HepG2 (cell line): ENCODE measurements around the gene DNLZ. TPM values are rescaled to one million over a fixed set of nuclear protein-coding genes. Genes with fewer than 3 reads are reported as not detected.
A peak's percentile ranks its signal among the peaks of the same experiment; 100 is the strongest.

Source experiments
- ARNTL ChIP-seq: sonication (generic); formaldehyde crosslinking; IDR thresholded peaks from 2 replicates; pipeline ENCODE4 v1.4.0; 2020; ENCODE audit warnings: mild to moderate bottlenecking, missing genetic modification reagents
- CBFB ChIP-seq: sonication (generic); formaldehyde crosslinking; IDR thresholded peaks from 2 replicates; pipeline ENCODE4 v1.4.0; 2020; ENCODE audit warnings: missing genetic modification reagents
- HMG20A ChIP-seq: IDR thresholded peaks from 2 replicates; pipeline ENCODE4 v1.6.1; 2016; ENCODE audit warnings: borderline replicate concordance
- IRF9 ChIP-seq: sonication (generic); formaldehyde crosslinking; IDR thresholded peaks from 2 replicates; pipeline ENCODE4 v1.8.0; 2022; ENCODE audit warnings: missing genetic modification reagents, mild to moderate bottlenecking, borderline replicate concordance
- JARID2 ChIP-seq: sonication (generic); formaldehyde crosslinking; IDR thresholded peaks from 2 replicates; pipeline ENCODE4 v1.8.1; 2023; ENCODE audit warnings: missing genetic modification reagents, inconsistent platforms; ENCODE audit not compliant: insufficient replicate concordance
- RELA ChIP-seq: sonication (generic); formaldehyde crosslinking; IDR thresholded peaks from 2 replicates; pipeline ENCODE4 v1.4.0; 2020; ENCODE audit warnings: missing genetic modification reagents
- SSRP1 ChIP-seq: IDR thresholded peaks from 2 replicates; pipeline ENCODE4 v1.6.1; 2016; ENCODE audit warnings: control low read depth
- STAG1 ChIP-seq: sonication (generic); formaldehyde crosslinking; IDR thresholded peaks from 2 replicates; pipeline ENCODE4 v1.4.0; 2020; ENCODE audit warnings: missing genetic modification reagents
- TERF1 ChIP-seq: sonication (generic); formaldehyde crosslinking; IDR thresholded peaks from 2 replicates; pipeline ENCODE4 v1.8.0; 2022; ENCODE audit warnings: mild to moderate bottlenecking, missing genetic modification reagents, moderate library complexity
- ZNF256 ChIP-seq: sonication (generic); formaldehyde crosslinking; conservative IDR thresholded peaks from 2 replicates; pipeline ENCODE4 v1.4.0; 2020; ENCODE audit warnings: missing genetic modification reagents
- ZNF501 ChIP-seq: sonication (generic); formaldehyde crosslinking; IDR thresholded peaks from 2 replicates; pipeline ENCODE4 v1.5.1; 2020; ENCODE audit warnings: mild to moderate bottlenecking, moderate library complexity, missing genetic modification reagents
- ZNF646 ChIP-seq: sonication (generic); formaldehyde crosslinking; IDR thresholded peaks from 2 replicates; pipeline ENCODE4 v1.9.0; 2021; ENCODE audit warnings: mild to moderate bottlenecking, missing genetic modification reagents
- ZSCAN21 ChIP-seq: sonication (generic); formaldehyde crosslinking; IDR thresholded peaks from 2 replicates; pipeline ENCODE4 v1.8.0; 2022; ENCODE audit warnings: mild to moderate bottlenecking, missing genetic modification reagents, moderate library complexity, borderline replicate concordance
- ZSCAN5A ChIP-seq: sonication (generic); formaldehyde crosslinking; IDR thresholded peaks from 2 replicates; pipeline ENCODE4 v1.8.0; 2022; ENCODE audit warnings: mild to moderate bottlenecking, missing genetic modification reagents, borderline replicate concordance
- ZZZ3 ChIP-seq: sonication (generic); formaldehyde crosslinking; IDR thresholded peaks from 2 replicates; pipeline ENCODE4 v1.4.0; 2020; ENCODE audit warnings: missing genetic modification reagents, mild to moderate bottlenecking, borderline replicate concordance
- polyA plus RNA-seq, 8 experiments: library from polyadenylated mRNA; depleted of rRNA in 3 of 8; stranded (reverse) in 7 of 8; unstranded in 1 of 8; fragments of >200 nt; fragmentation: Illumina TruSeq in 4 of 8; extraction: Trizol in 4 of 8; gene quantifications; 2 replicates each; pipeline versions ENCODE4 v1.2.1 to v1.2.3, GENCODE V29; 2011 to 2016; ENCODE audit warnings: low read depth in 4 of 8, missing spikeins in 1 of 8, mixed read lengths in 1 of 8; ENCODE audit not compliant: insufficient read depth in 1 of 8
- total RNA-seq, 5 experiments: library from RNA; depleted of rRNA; stranded (reverse); fragments of >200 nt; fragmentation: Illumina TruSeq; extraction: Trizol; gene quantifications; 2 replicates each; pipeline ENCODE4 v1.2.3, GENCODE V29; 2016; ENCODE audit warnings: low read depth in 1 of 5
- TF ChIP-seq, protein P1 (sequence below): sonication (generic); formaldehyde crosslinking; IDR thresholded peaks from 2 replicates; pipeline ENCODE4 v1.5.0; 2020; ENCODE audit warnings: missing genetic modification reagents

The DNLZ gene
- total and polyA plus RNA-seq, 2 of the 13 experiments (the other 11 are each of a cell fraction or from before 2014, with no cell fraction given) = 3.4 to 8.0 TPM

DNA sequence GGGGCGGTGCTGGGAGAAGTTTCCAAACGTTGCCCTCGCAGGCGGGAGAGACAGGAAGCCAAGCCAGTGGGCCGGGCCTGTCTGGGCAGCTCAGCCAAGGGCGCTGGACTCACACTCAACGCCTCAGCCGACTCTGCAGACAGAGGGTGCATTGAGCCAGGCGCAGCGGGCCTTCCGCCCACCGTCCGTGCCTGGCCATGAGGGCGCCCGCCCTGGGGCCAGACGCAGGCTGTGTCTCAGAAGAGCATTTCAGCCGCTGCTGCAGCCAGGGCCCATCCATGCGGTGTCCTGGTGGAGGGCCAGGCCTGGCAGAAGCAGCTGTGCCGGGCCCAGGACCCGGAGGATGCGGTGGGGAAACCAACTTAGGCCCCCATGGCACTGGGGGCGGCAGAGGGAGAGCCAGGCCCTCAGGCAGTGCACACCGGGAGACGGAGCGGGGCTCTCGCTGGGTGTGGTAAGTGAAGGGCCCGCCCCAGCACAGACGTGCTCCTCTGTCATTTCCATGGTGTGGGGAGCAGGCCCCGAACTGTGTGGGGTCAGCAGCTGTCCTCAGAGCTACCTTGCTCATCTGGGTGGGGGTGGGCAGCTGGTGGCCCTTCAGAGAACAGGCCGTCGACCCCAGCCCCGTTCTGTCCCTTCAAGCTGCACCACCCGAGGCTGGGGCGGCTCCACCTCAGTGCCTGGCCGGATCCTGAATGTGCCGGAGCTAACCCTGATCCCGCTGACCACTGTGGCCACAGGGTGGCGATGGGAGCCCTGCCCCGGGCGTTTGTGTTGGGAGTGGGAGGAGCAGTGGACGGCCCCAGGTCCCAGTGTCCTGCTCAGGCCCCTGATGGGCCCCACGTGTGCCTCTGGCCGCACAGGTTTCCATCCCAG, 18.0 kb downstream of the DNLZ start (continued):
- TF ChIP-seq, protein P1, sequence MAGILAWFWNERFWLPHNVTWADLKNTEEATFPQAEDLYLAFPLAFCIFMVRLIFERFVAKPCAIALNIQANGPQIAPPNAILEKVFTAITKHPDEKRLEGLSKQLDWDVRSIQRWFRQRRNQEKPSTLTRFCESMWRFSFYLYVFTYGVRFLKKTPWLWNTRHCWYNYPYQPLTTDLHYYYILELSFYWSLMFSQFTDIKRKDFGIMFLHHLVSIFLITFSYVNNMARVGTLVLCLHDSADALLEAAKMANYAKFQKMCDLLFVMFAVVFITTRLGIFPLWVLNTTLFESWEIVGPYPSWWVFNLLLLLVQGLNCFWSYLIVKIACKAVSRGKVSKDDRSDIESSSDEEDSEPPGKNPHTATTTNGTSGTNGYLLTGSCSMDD = no peak
- TF ChIP-seq ZSCAN5A (CRISPR knock-in tag) (no peak), ZNF646 (no peak), CBFB (CRISPR knock-in tag) (no peak), TERF1 (CRISPR knock-in tag) (no peak), ZSCAN21 (peak; percentile 57), HMG20A (CRISPR knock-in tag) (no peak), ZNF501 (CRISPR knock-in tag) (peak; percentile 87), STAG1 (CRISPR knock-in tag) (peak; percentile 74), SSRP1 (CRISPR knock-in tag) (no peak), ARNTL (CRISPR knock-in tag) (peak; percentile 32), ZZZ3 (no peak; the same call in 1 of the 2 replicates), ZNF256 (CRISPR knock-in tag) (no peak), JARID2 (peak; percentile 11), IRF9 (CRISPR knock-in tag) (no peak), RELA (CRISPR knock-in tag) (no peak)
